GM18861 (cell line): ENCODE data around the gene C1orf159.
"Not testable (repeated sequence)": the region's sequence is repeated elsewhere in the genome, so short reads cannot be mapped to it uniquely, and the experiment has no call there.

Experiments used
- ATAC-seq: cut with Tn5 transposase; IDR thresholded peaks from one replicate; pipeline ENCODE4 v1.9.1; 2021; ENCODE audit not compliant: unreplicated experiment

C1orf159 gene

GRCh38 chr1:1069711-1070676, 45.9 kb downstream of the C1orf159 start:
- no peak for ATAC-seq

GRCh38 chr1:1069056-1069710, 46.7 kb downstream of the C1orf159 start:
- peak; percentile 36 for ATAC-seq

GRCh38 chr1:1068517-1069055, 47.3 kb downstream of the C1orf159 start:
- no peak for ATAC-seq

GRCh38 chr1:1067860-1068516, 47.9 kb downstream of the C1orf159 start:
- no peak for ATAC-seq

- ATAC-seq = no peak
Measured at GRCh38 chr1:1067284-1067859, 48.5 kb downstream of the C1orf159 start.

GRCh38 chr1:1066403-1067283, 49.2 kb downstream of the C1orf159 start:
- no peak for ATAC-seq

GRCh38 chr1:1065940-1066304, 50.0 kb downstream of the C1orf159 start:
- not testable (repeated sequence) for ATAC-seq

- ATAC-seq = no peak
Measured at GRCh38 chr1:1065265-1065939, 50.5 kb downstream of the C1orf159 start.

- ATAC-seq = peak; percentile 37
Measured at GRCh38 chr1:1063945-1064831, 51.7 kb downstream of the C1orf159 start.

- ATAC-seq = no peak
Measured at GRCh38 chr1:1063261-1063944, 52.5 kb downstream of the C1orf159 start.

GRCh38 chr1:1062348-1063163, 53.3 kb downstream of the C1orf159 start:
- ATAC-seq = no peak

- ATAC-seq = no peak
Measured at GRCh38 chr1:1061682-1062345, 54.1 kb downstream of the C1orf159 start.

GRCh38 chr1:1060281-1061000, 55.4 kb downstream of the C1orf159 start:
- ATAC-seq = no peak

- peak; percentile 51 for ATAC-seq
Measured at GRCh38 chr1:1059494-1060280, 56.2 kb downstream of the C1orf159 start.

- ATAC-seq = peak; percentile 22
Measured at GRCh38 chr1:1058921-1059493, 56.9 kb downstream of the C1orf159 start.
